Aorta (tissue), 5 donors: ENCODE data around the gene DSG4. TPM values are rescaled to one million over a fixed set of nuclear protein-coding genes. Genes with fewer than 3 reads are reported as not detected.

Experiments
- ATAC-seq: fragments of 200-7000 bp; cut with Tn5 transposase; one replicate; pipeline ENCODE4 v1.9.1; 2022; ENCODE audit warnings: moderate library complexity; ENCODE audit not compliant: low FRiP score
- DNase-seq, 2 donors: peaks; one replicate each; pipeline ENCODE4 v3.0.0-alpha.2; 2020
- H3K27ac ChIP-seq, 2 donors: one replicate each; pipeline ENCODE4 v1.5.1; 2013; ENCODE audit warnings: low read length in 2 of 2, mild to moderate bottlenecking in 2 of 2, moderate library complexity in 2 of 2, control low read depth in 1 of 2, inconsistent platforms in 1 of 2, low read depth in 1 of 2
- H3K27me3 ChIP-seq, 2 donors: one replicate each; pipeline ENCODE4 v1.6.1; 2013; ENCODE audit warnings: control low read depth in 1 of 2, low read length in 1 of 2, mild to moderate bottlenecking in 1 of 2, moderate library complexity in 1 of 2; ENCODE audit not compliant: insufficient read depth in 2 of 2, control insufficient read depth in 1 of 2
- H3K36me3 ChIP-seq, 2 donors: one replicate each; pipeline ENCODE4 v1.6.1; 2013; ENCODE audit warnings: control low read depth in 1 of 2, low read length in 1 of 2, mild to moderate bottlenecking in 1 of 2; ENCODE audit not compliant: insufficient read depth in 2 of 2, control insufficient read depth in 1 of 2
- H3K4me1 ChIP-seq, 2 donors: one replicate each; pipeline ENCODE4 v1.6.1; 2013; ENCODE audit warnings: low read length in 2 of 2, control low read depth in 1 of 2, mild to moderate bottlenecking in 1 of 2, moderate library complexity in 1 of 2; ENCODE audit not compliant: insufficient read depth in 2 of 2, control insufficient read depth in 1 of 2
- H3K4me3 ChIP-seq, 2 donors: one replicate each; pipeline ENCODE4 v1.5.1; 2013; ENCODE audit warnings: low read length in 2 of 2, control low read depth in 1 of 2, mild to moderate bottlenecking in 1 of 2
- H3K9me3 ChIP-seq: one replicate; pipeline ENCODE4 v1.6.1; 2013; ENCODE audit warnings: mild to moderate bottlenecking, low read length; ENCODE audit not compliant: control insufficient read depth
- WGBS, 2 donors: extraction: QIAGEN DNeasy Blood & Tissue Kit; methylation state at CpG; one replicate each; pipeline ENCODE4 v1.1.7; 2013; 5-methylcytosine and 5-hydroxymethylcytosine counted together
- intact Hi-C, 2 donors: fragments of 100-400 bp; cut with DNase I; formaldehyde crosslinking; loops; one replicate each; pipeline versions ENCODE4 v1.14.2 to v1.15.0; 2022
- polyA plus RNA-seq, 2 donors: library from polyadenylated mRNA; stranded (reverse); fragments of 200-250 nt; gene quantifications; one replicate each; pipeline ENCODE4 v1.2.3, GENCODE V29; 2013
- total RNA-seq, 2 donors: library from RNA; stranded (reverse); fragmentation: NEBNext Ultra II Directional; extraction: Animal tissue kit (Norgen Biotek cat#: 25700); gene quantifications; one replicate each; pipeline ENCODE4 v1.2.1, GENCODE V29; 2021
- donor health status: healthy with polysubstance abuse.
- donor health status: Bipolar disorder and iron deficiency.
- donor health status: DM: no; HTN: no; CAD: no.
- donor health status: DM: no; HTN: no; CAD: no.
- donor health status: DM: yes; HTN: yes; CAD: no.

Gene DSG4
- total and polyA plus RNA-seq, 4 donors: not detected

GRCh38 chr18:31371989-31372388, 4.6 kb upstream of the DSG4 start:
- Histone ChIP-seq H3K4me3 (no peak overlapping the region), H3K4me1 (no peaks in the 10 kb centered on the region), H3K9me3 (no peaks in the 10 kb centered on the region), H3K36me3 (no peaks in the 10 kb centered on the region), H3K27ac (no peak overlapping the region), H3K27me3 (no peaks in the 10 kb centered on the region)
- intact Hi-C loops: no loop called here
- ATAC-seq (no peak), DNase-seq (no peak)

DNA sequence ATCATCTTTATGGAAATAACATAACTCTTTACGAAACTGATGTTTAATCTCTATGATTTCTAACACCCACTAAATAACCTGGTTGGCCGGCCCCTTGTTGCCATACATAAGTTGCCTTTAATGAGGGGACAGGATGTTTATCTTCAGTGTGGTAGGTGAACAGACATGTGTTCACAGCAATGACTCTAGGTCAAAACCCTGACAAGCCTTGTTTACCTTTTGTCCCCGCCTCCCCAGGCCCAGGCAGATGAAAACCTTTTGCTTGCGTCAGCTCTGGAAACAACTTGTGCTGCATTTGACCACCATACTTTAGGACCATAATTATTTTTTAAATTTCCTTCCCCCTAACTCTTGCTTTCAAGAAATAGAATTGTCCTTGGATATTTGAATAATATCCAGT, 2.9 kb upstream of the DSG4 start:
- intact Hi-C loops: no loop called here
- Histone ChIP-seq H3K27ac (no peak overlapping the region), H3K4me3 (no peak overlapping the region), H3K9me3 (no peaks in the 10 kb centered on the region), H3K4me1 (no peaks in the 10 kb centered on the region), H3K36me3 (no peaks in the 10 kb centered on the region), H3K27me3 (no peaks in the 10 kb centered on the region)
- ATAC-seq (no peak), DNase-seq (no peak)
- WGBS, 2 donors: 89% methylated on average over 4 of the region's 4 CpGs

DNA sequence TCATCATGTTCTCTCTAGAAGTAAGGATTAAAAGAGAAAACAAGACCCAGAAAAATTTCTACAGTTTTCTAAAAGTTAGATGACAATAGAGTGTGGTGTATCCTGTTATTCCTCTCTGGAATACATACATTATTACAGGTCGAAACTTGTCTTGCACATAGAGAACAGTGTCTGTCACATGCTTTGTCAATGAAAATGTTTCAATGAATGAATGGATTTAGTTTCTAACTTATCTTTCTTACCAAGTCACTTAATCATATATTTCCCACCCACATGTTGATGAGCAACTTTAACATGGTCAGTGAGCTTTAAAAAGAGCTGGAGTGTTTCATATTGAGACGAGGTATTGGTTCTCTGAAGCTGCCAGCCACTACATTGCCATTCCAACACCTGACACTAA, 4.3 kb downstream of the DSG4 start:
- H3K27ac ChIP-seq: no peak overlapping the region
- ATAC-seq (no peak), DNase-seq (no peak)
- intact Hi-C loops: no loop called here
- no peaks in the 10 kb centered on the region for H3K9me3 ChIP-seq
- H3K27me3 ChIP-seq: no peaks in the 10 kb centered on the region
- 78 to 86% methylated on average over 2 of the region's 2 CpGs for WGBS, 2 donors
- H3K36me3 ChIP-seq: no peaks in the 10 kb centered on the region
- H3K4me3 ChIP-seq: no peak overlapping the region
- H3K4me1 ChIP-seq: no peaks in the 10 kb centered on the region

GRCh38 chr18:31382107-31382506, 5.5 kb downstream of the DSG4 start:
- ATAC-seq (no peak), DNase-seq (no peak)
- Histone ChIP-seq H3K4me1 (no peaks in the 10 kb centered on the region), H3K27me3 (no peaks in the 10 kb centered on the region), H3K27ac (no peak overlapping the region), H3K9me3 (no peaks in the 10 kb centered on the region), H3K36me3 (no peaks in the 10 kb centered on the region), H3K4me3 (no peak overlapping the region)
- intact Hi-C loops: no loop called here
- 90 to 98% methylated on average over 2 of the region's 2 CpGs for WGBS, 2 donors

DNA sequence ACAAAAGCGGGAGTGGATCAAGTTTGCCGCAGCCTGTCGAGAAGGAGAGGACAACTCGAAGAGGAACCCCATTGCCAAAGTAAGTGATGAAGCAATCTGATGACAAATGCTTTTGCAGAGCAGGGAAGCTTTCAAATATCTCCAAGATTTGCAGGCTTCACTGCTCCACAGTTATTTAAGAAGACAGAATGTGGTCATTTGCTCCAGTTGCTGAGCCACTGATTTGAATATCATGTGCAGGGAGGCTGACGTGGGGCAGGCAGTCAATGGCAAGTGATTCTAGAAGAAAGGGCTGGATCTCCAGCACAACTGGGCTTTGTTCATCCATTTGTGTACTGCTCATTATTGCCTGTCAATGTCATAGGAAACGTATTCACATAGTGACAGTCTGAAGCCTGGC, 10.2 kb downstream of the DSG4 start:
- Histone ChIP-seq H3K27me3 (no peaks in the 10 kb centered on the region), H3K9me3 (no peaks in the 10 kb centered on the region), H3K36me3 (no peaks in the 10 kb centered on the region), H3K27ac (no peak overlapping the region), H3K4me1 (no peaks in the 10 kb centered on the region), H3K4me3 (no peak overlapping the region)
- no peak for DNase-seq
- intact Hi-C loops: no loop called here
- ATAC-seq: no peak
- WGBS, 2 donors: 84 to 89% methylated on average over 6 of the region's 6 CpGs

- 90% methylated on average over 3 of the region's 3 CpGs for WGBS, 2 donors
- intact Hi-C loops: no loop called here
- Histone ChIP-seq H3K4me1 (no peaks in the 10 kb centered on the region), H3K27ac (no peak overlapping the region), H3K4me3 (no peak overlapping the region), H3K9me3 (no peaks in the 10 kb centered on the region), H3K27me3 (no peaks in the 10 kb centered on the region), H3K36me3 (no peaks in the 10 kb centered on the region)
- ATAC-seq (no peak), DNase-seq (no peak)
Observed at GRCh38 chr18:31393286-31393685, 16.7 kb downstream of the DSG4 start.

DNA sequence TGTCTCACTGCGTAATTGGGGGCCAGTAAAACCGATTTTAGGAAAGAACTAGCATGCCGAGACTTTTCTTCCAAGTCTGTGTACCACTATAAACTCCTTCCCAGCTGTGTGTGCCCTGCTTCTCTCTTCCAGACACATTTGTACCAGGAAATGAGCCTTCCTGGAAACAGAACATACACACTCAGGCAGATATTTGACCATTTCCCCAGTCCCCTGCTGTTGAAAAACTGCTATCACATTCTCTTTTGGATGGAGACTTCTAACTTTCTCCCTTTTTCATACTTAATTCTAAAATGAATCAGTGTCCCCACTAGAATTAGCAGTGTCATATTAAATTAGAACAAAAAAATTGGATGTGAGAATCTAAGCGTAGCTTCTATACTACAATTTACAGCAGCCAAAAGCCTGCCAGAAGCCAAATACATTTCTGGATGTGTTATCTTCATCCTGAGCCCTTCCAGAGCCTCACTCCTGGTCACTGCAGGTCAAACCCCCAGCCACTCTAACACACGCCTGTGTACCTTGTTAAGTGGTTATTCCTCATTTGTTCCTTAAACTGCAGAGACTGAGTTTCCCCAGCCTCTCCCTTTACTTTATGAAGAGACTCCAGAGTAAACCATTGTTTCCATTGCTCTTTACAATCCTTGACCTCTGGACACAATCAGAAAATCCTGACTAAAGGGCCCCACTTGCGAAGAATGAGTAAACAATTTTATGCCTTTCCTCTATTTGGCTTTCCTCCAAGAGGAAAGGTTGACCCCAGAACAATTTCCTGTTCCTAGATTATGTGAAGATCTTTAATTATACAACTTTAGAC, 20.4 kb downstream of the DSG4 start:
- no peaks in the 10 kb centered on the region for H3K4me1 ChIP-seq
- no peak overlapping the region for H3K27ac ChIP-seq
- no peaks in the 10 kb centered on the region for H3K9me3 ChIP-seq
- 69 to 79% methylated on average over 6 of the region's 6 CpGs for WGBS, 2 donors
- ATAC-seq: no peak
- H3K27me3 ChIP-seq: peaks cover 0 to under 1% of the 10 kb centered on the region in 2 donors
- no peak overlapping the region for H3K4me3 ChIP-seq
- no peak for DNase-seq
- intact Hi-C loops: no loop called here
- no peaks in the 10 kb centered on the region for H3K36me3 ChIP-seq

DNA sequence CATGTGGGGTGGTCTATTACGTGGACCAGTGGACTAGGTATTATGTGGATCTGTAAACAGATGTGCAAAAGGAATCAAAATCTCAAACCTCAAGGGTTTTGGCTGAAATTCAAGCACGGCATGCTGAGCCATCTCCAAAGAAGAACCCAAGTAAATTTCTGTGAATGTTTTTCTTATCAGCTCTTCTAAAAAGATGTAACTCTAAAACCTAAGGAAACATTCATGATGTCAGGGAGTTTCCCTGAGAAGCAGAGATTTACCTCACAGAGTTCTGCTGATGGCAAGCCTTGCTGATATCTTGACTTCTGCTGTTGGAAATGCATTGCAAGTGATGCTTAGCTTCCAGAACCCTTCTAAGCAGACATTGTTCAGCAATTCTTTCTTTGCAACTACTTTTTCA, 21.6 kb downstream of the DSG4 start:
- H3K4me1 ChIP-seq: no peaks in the 10 kb centered on the region

DNA sequence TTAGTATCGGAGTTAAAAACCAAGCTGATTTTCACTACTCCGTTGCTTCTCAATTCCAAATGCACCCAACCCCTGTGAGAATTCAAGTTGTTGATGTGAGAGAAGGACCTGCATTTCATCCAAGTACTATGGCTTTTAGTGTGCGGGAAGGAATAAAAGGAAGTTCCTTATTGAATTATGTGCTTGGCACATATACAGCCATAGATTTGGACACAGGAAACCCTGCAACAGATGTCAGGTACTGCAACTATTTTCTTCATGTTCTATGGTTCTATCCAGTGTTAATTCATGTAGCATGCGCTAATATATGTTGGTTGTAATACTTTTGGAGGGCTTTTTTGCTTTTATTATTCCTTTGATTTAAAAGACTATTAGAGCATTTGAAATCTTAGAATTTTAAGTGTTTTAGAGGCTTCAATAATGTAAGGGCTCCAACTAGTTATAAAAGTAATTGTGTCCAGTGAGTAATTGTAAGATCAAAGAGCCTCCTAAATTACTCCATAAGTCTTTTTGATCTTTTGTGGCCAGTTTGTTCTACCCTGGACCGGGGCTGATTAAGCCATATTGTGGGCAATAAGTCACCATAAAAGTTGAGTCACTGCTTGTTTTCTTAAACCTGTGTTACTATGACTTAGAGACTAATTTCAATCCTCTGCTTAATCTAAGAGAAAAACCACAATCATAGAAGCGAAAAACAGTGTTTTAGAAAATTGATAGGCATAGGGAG, 22.9 kb downstream of the DSG4 start:
- ATAC-seq: no peak
- H3K27me3 ChIP-seq: peaks cover 0 to 2% of the 10 kb centered on the region in 2 donors
- 56 to 61% methylated on average over 6 of the region's 6 CpGs for WGBS, 2 donors
- H3K9me3 ChIP-seq: no peaks in the 10 kb centered on the region
- H3K4me3 ChIP-seq: no peak overlapping the region
- DNase-seq: no peak
- H3K27ac ChIP-seq: no peak overlapping the region
- H3K4me1 ChIP-seq: no peaks in the 10 kb centered on the region
- intact Hi-C loops: no loop called here
- no peaks in the 10 kb centered on the region for H3K36me3 ChIP-seq

More for the DNA sequence above, 21.6 kb downstream of the DSG4 start:
- intact Hi-C loops: no loop called here
- H3K36me3 ChIP-seq: no peaks in the 10 kb centered on the region
- H3K27ac ChIP-seq: no peak overlapping the region
- H3K4me3 ChIP-seq: no peak overlapping the region
- H3K27me3 ChIP-seq: peaks cover 0 to 2% of the 10 kb centered on the region in 2 donors
- no peak for DNase-seq
- no peaks in the 10 kb centered on the region for H3K9me3 ChIP-seq
- ATAC-seq: no peak
- 82 to 85% methylated on average over 2 of the region's 2 CpGs for WGBS, 2 donors
